Astrocyte (in vitro differentiated cells and primary cell): ENCODE data around the gene MOSMO. TPM values are rescaled to one million over a fixed set of nuclear protein-coding genes. Genes with fewer than 3 reads are reported as not detected.

Experiments
- DNase-seq: peaks from one replicate; pipeline ENCODE4 v3.0.0-alpha.2; 2010; ENCODE audit warnings: low read depth
- FAIRE-seq: peaks from 2 replicates; lab custom pipeline; 2011; peaks lifted over from hg19 to GRCh38; lab: Jason Lieb, UNC
- H2AFZ ChIP-seq: 2 replicates; pipeline ENCODE4 v1.6.0; 2012; ENCODE audit warnings: low read depth, low read length, inconsistent platforms
- H3K27ac ChIP-seq: 2 replicates; pipeline ENCODE4 v1.5.1; 2011; ENCODE audit warnings: low read depth, low read length, inconsistent platforms
- H3K27me3 ChIP-seq: 2 replicates; pipeline ENCODE4 v1.6.0; 2011; ENCODE audit warnings: low read length, inconsistent platforms; ENCODE audit not compliant: insufficient read depth
- H3K36me3 ChIP-seq: 2 replicates; pipeline ENCODE4 v1.5.1; 2011; ENCODE audit warnings: low read length, inconsistent platforms; ENCODE audit not compliant: insufficient read depth
- H3K4me1 ChIP-seq: 2 replicates; pipeline ENCODE4 v1.5.1; 2011; ENCODE audit warnings: low read length, inconsistent platforms; ENCODE audit not compliant: insufficient read depth
- H3K4me2 ChIP-seq: 2 replicates; pipeline ENCODE4 v1.6.0; 2012; ENCODE audit warnings: low read length, inconsistent platforms
- H3K4me3 ChIP-seq: 2 replicates; pipeline ENCODE4 v1.5.1; 2011; ENCODE audit warnings: low read depth, mild to moderate bottlenecking, low read length, inconsistent platforms; ENCODE audit not compliant: insufficient read depth
- H3K79me2 ChIP-seq: 2 replicates; pipeline ENCODE4 v1.6.0; 2012; ENCODE audit warnings: mild to moderate bottlenecking, low read length, inconsistent platforms; ENCODE audit not compliant: insufficient read depth
- H3K9ac ChIP-seq: 2 replicates; pipeline ENCODE4 v1.6.0; 2012; ENCODE audit warnings: mild to moderate bottlenecking, low read length, inconsistent platforms
- H3K9me3 ChIP-seq: 2 replicates; pipeline ENCODE4 v1.5.1; 2012; ENCODE audit warnings: low read depth, mild to moderate bottlenecking, low read length, inconsistent platforms; ENCODE audit not compliant: insufficient read depth
- H4K20me1 ChIP-seq: 2 replicates; pipeline ENCODE4 v1.6.0; 2012; ENCODE audit warnings: low read length, inconsistent platforms; ENCODE audit not compliant: insufficient read depth
- H3K27ac Mint-ChIP-seq: one replicate; pipeline ENCODE4 v1.8.0; 2021; ENCODE audit warnings: mild to moderate bottlenecking, mixed read lengths; ENCODE audit not compliant: unreplicated experiment
- H3K27me3 Mint-ChIP-seq: one replicate; pipeline ENCODE4 v1.8.0; 2021; ENCODE audit warnings: low read depth, mixed read lengths; ENCODE audit not compliant: unreplicated experiment
- H3K36me3 Mint-ChIP-seq: one replicate; pipeline ENCODE4 v1.8.0; 2021; ENCODE audit warnings: low read depth, mixed read lengths; ENCODE audit not compliant: unreplicated experiment
- H3K4me1 Mint-ChIP-seq: one replicate; pipeline ENCODE4 v1.8.0; 2021; ENCODE audit warnings: low read depth, mixed read lengths; ENCODE audit not compliant: unreplicated experiment
- H3K4me3 Mint-ChIP-seq: one replicate; pipeline ENCODE4 v1.8.0; 2021; ENCODE audit warnings: mild to moderate bottlenecking, moderate library complexity, mixed read lengths; ENCODE audit not compliant: unreplicated experiment
- H3K9me3 Mint-ChIP-seq: one replicate; pipeline ENCODE4 v1.8.0; 2021; ENCODE audit warnings: mild to moderate bottlenecking, mixed read lengths; ENCODE audit not compliant: unreplicated experiment
- CTCF ChIP-seq: IDR thresholded peaks from 2 replicates; pipeline ENCODE4 v1.5.1; 2011; ENCODE audit warnings: low read depth, mild to moderate bottlenecking, inconsistent platforms, low read length, moderate library complexity; ENCODE audit not compliant: insufficient read depth
- EZH2 ChIP-seq: IDR thresholded peaks from 2 replicates; pipeline ENCODE4 v1.6.1; 2012; ENCODE audit warnings: mild to moderate bottlenecking, low read length, inconsistent platforms; ENCODE audit not compliant: insufficient read depth
- total RNA-seq: library from RNA; stranded (reverse); gene quantifications from 2 replicates; pipeline ENCODE4 v1.2.1, GENCODE V29; 2021

MOSMO gene
- total RNA-seq, 1 donor from 2014 or later: 11.5 TPM

DNA sequence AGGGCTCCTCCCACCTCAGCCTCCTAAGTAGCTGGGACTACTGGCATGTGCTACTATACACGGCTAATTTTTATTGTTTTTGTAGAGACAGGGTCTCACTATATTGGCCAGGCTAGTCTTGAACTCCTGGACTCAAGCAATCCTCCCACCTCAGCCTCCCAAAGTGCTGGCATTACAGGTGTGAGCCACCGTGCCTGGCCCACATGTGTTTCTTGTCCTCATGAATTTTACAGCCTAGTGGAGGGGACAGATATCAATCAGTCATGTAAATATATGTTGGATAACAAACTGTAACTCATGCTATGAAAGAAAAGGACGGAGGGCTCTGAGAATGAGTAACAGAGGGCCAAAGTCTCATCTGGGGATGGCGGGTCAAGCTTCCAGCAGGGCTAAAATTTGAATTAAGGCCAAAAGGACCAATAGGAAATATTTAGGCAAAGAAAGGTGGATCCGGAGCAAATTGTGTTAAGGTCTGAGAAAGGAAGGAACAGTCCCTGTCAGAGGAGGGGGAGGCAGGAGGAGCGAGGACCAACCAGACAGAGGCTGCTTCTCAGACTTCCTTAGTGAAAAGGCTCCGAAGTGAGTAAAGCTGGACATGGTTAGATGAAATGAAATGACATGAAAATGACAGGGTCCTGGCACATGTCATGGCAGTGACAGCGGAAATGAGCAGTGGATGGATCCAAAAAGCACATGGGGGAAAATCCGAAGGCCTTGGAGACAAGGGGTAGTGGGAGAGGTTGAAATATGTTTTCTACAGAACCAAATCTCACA is 10.8 kb upstream of the MOSMO start:
- Histone ChIP-seq H4K20me1 (no peaks in the 10 kb centered on the region), H3K4me1 (peaks cover 3% of the 10 kb centered on the region), H3K27ac (no peak overlapping the region), H3K4me2 (no peak overlapping the region), H3K9me3 (no peaks in the 10 kb centered on the region), H2AFZ (no peak overlapping the region), H3K79me2 (no peaks in the 10 kb centered on the region), H3K9ac (no peak overlapping the region), H3K36me3 (no peaks in the 10 kb centered on the region), H3K4me3 (no peak overlapping the region), H3K27me3 (no peaks in the 10 kb centered on the region)
- Mint-ChIP-seq H3K4me1 (peaks cover 4% of the 10 kb centered on the region), H3K4me3 (no peak overlapping the region), H3K27ac (no peak overlapping the region), H3K27me3 (peaks cover 1% of the 10 kb centered on the region), H3K9me3 (no peaks in the 10 kb centered on the region), H3K36me3 (no peaks in the 10 kb centered on the region)
- DNase-seq (no peak), FAIRE-seq (no peak)
- TF ChIP-seq CTCF: no peak

GRCh38 chr16:21997697-21998480 is 10.0 kb upstream of the MOSMO start:
- Histone ChIP-seq H3K4me1 (peaks cover 3% of the 10 kb centered on the region), H3K27me3 (no peaks in the 10 kb centered on the region), H3K4me3 (no peak overlapping the region), H2AFZ (no peak overlapping the region), H3K27ac (no peak overlapping the region), H3K36me3 (no peaks in the 10 kb centered on the region), H3K4me2 (no peak overlapping the region), H3K9ac (no peak overlapping the region), H3K79me2 (no peaks in the 10 kb centered on the region), H3K9me3 (no peaks in the 10 kb centered on the region), H4K20me1 (no peaks in the 10 kb centered on the region)
- FAIRE-seq: no peak
- TF ChIP-seq EZH2 (no peak), CTCF (no peak)
- H3K9me3 Mint-ChIP-seq: no peaks in the 10 kb centered on the region
- peaks cover 4% of the 10 kb centered on the region for H3K4me1 Mint-ChIP-seq
- H3K4me3 Mint-ChIP-seq: no peak overlapping the region
- DNase-seq: no peak
- no peak overlapping the region for H3K27ac Mint-ChIP-seq
- H3K27me3 Mint-ChIP-seq: peaks cover 3% of the 10 kb centered on the region
- H3K36me3 Mint-ChIP-seq: no peaks in the 10 kb centered on the region
